A549 (cell line): ENCODE measurements around the gene KIF12. TPM values are rescaled to one million over a fixed set of nuclear protein-coding genes. Genes with fewer than 3 reads are reported as not detected.

Source experiments
- ATAC-seq, 2 experiments: fragments of 200-7000 bp in 1 of 2; fragments of >200 bp in 1 of 2; cut with Nextera tagmentation in 1 of 2; cut with Tn5 transposase in 1 of 2; 3 replicates each; pipeline versions ENCODE4 v1.8.0 to v1.9.1; 2018 to 2020; ENCODE audit warnings: mild to moderate bottlenecking in 1 of 2, moderate library complexity in 1 of 2
- CTCF ChIA-PET: fragments of 300-600 bp; sonication (Branson Sonifier 250); formaldehyde crosslinking; extraction: SDS; loops from one replicate; lab custom pipeline; 2021; ENCODE audit warnings: antibody characterized with exemption, inconsistent platforms; lab: Yijun Ruan, JAX
- POLR2A ChIA-PET: fragments of 350-600 bp; formaldehyde crosslinking; extraction: SDS; loops from one replicate; lab custom pipeline; 2021; ENCODE audit warnings: antibody characterized with exemption, inconsistent platforms; lab: Yijun Ruan, JAX
- DNase-seq, 2 experiments: peaks; one replicate each; pipeline versions ENCODE4 v3.0.0 to v3.0.0-alpha.2; 2011 to 2016; ENCODE audit warnings: low read depth in 1 of 2, low spot score in 1 of 2
- FAIRE-seq: peaks from 2 replicates; lab custom pipeline; 2011; peaks lifted over from hg19 to GRCh38; lab: Jason Lieb, UNC
- H3K27ac ChIP-seq, 2 experiments: fragments of >200 bp; sonication (Bioruptor Twin); formaldehyde crosslinking; 3 replicates each; pipeline ENCODE4 v1.5.1; 2016 to 2017
- H3K4me1 ChIP-seq: fragments of >200 bp; sonication (Bioruptor Twin); formaldehyde crosslinking; 3 replicates; pipeline ENCODE4 v1.6.1; 2016
- H3K4me2 ChIP-seq: fragments of >200 bp; sonication (Bioruptor Twin); formaldehyde crosslinking; 3 replicates; pipeline ENCODE4 v1.6.1; 2016
- H3K4me3 ChIP-seq: fragments of >200 bp; sonication (Bioruptor Twin); formaldehyde crosslinking; 3 replicates; pipeline ENCODE4 v1.5.1; 2016
- H3K9me3 ChIP-seq: fragments of >200 bp; sonication (Bioruptor Twin); formaldehyde crosslinking; 3 replicates; pipeline ENCODE4 v1.6.1; 2016
- BHLHE40 ChIP-seq: IDR thresholded peaks from 2 replicates; pipeline ENCODE4 v1.6.1; 2012; ENCODE audit warnings: low read depth, low read length, inconsistent platforms
- CBX8 ChIP-seq: fragments of 200-600 bp; sonication (generic); IDR thresholded peaks from 2 replicates; pipeline ENCODE4 v1.6.1; 2016
- CEBPB ChIP-seq, 2 experiments: fragments of >200 bp in 1 of 2; sonication (Bioruptor Twin) in 1 of 2; formaldehyde crosslinking in 1 of 2; IDR thresholded peaks; 2 replicates each; pipeline ENCODE4 v1.6.1; 2012 to 2016
- CHD4 ChIP-seq: fragments of 200-600 bp; sonication (generic); IDR thresholded peaks from 2 replicates; pipeline ENCODE4 v1.6.1; 2016; ENCODE audit warnings: antibody characterized with exemption, mild to moderate bottlenecking, borderline replicate concordance
- EHF ChIP-seq: fragments of 250-450 bp; sonication (Bioruptor Pico); IDR thresholded peaks from 2 replicates; pipeline ENCODE4 v1.5.0; 2020; ENCODE audit warnings: mild to moderate bottlenecking
- EP300 ChIP-seq, 2 experiments: fragments of >200 bp; sonication (Bioruptor Twin); formaldehyde crosslinking; IDR thresholded peaks; 2 replicates in 1 of 2; 3 replicates in 1 of 2; pipeline ENCODE4 v1.6.1; 2016 to 2017
- HDAC2 ChIP-seq: fragments of 200-600 bp; sonication (generic); IDR thresholded peaks from 2 replicates; pipeline ENCODE4 v1.6.1; 2016
- HEYL ChIP-seq: fragments of 250-450 bp; sonication (Bioruptor Pico); IDR thresholded peaks from 2 replicates; pipeline ENCODE4 v1.8.0; 2021; ENCODE audit warnings: mild to moderate bottlenecking, moderate library complexity
- HOXA7 ChIP-seq: fragments of 250-450 bp; sonication (Bioruptor Pico); IDR thresholded peaks from 2 replicates; pipeline ENCODE4 v1.5.0; 2020; ENCODE audit warnings: mild to moderate bottlenecking, moderate library complexity
- JUN ChIP-seq, 2 experiments: fragments of >200 bp; sonication (Bioruptor Twin); formaldehyde crosslinking; IDR thresholded peaks; 2 replicates in 1 of 2; 3 replicates in 1 of 2; pipeline ENCODE4 v1.6.1; 2016 to 2017
- KDM1A ChIP-seq: fragments of 200-600 bp; sonication (generic); IDR thresholded peaks from 2 replicates; pipeline ENCODE4 v1.6.1; 2016; ENCODE audit warnings: low read depth, mild to moderate bottlenecking
- MYC ChIP-seq: IDR thresholded peaks from 2 replicates; pipeline ENCODE4 v1.6.1; 2012; ENCODE audit warnings: mild to moderate bottlenecking, inconsistent platforms, low read length, improper control_type of control experiment, borderline replicate concordance
- NR3C1 ChIP-seq: fragments of >200 bp; sonication (Bioruptor Twin); formaldehyde crosslinking; IDR thresholded peaks from 3 replicates; pipeline ENCODE4 v1.6.1; 2017
- RAD21 ChIP-seq, 2 experiments: fragments of >200 bp in 1 of 2; sonication (Bioruptor Twin) in 1 of 2; formaldehyde crosslinking in 1 of 2; IDR thresholded peaks in 1 of 2; conservative IDR thresholded peaks in 1 of 2; 2 replicates in 1 of 2; 3 replicates in 1 of 2; pipeline ENCODE4 v1.6.1; 2012 to 2018; ENCODE audit warnings: inconsistent platforms in 1 of 2
- RFX5 ChIP-seq: fragments of 450-650 bp; IDR thresholded peaks from 2 replicates; pipeline ENCODE4 v1.7.1; 2014; ENCODE audit warnings: antibody characterized with exemption, mild to moderate bottlenecking, moderate library complexity
- SREBF2 ChIP-seq: fragments of 450-650 bp; IDR thresholded peaks from 2 replicates; pipeline ENCODE4 v1.6.1; 2014; ENCODE audit warnings: mild to moderate bottlenecking, moderate library complexity
- TP53 ChIP-seq: fragments of 250-450 bp; sonication (Bioruptor Pico); IDR thresholded peaks from 2 replicates; pipeline ENCODE4 v1.5.0; 2021; ENCODE audit warnings: mild to moderate bottlenecking, moderate library complexity
- ZNF302 ChIP-seq: fragments of 250-450 bp; sonication (Bioruptor Pico); IDR thresholded peaks from 2 replicates; pipeline ENCODE4 v1.9.0; 2021; ENCODE audit warnings: inconsistent platforms, mild to moderate bottlenecking, moderate library complexity
- ZSCAN20 ChIP-seq: fragments of 250-450 bp; sonication (Bioruptor Pico); IDR thresholded peaks from 2 replicates; pipeline ENCODE4 v1.8.0; 2022; ENCODE audit warnings: mild to moderate bottlenecking, moderate library complexity
- WGBS: methylation state at CpG from one replicate; pipeline ENCODE4 v1.1.6; 2017; ENCODE audit errors: missing lambda C conversion rate; 5-methylcytosine and 5-hydroxymethylcytosine counted together
- polyA plus RNA-seq, 4 experiments: library from polyadenylated mRNA; depleted of rRNA in 3 of 4; stranded (reverse); fragments of >200 nt; fragmentation: RNase III in 1 of 4; extraction: RNeasy Plus Mini Kit Qiagen cat#74134 plus additional on column Dnase treatment in 1 of 4; gene quantifications; 2 replicates in 3 of 4; 3 replicates in 1 of 4; pipeline ENCODE4 v1.2.3, GENCODE V29; 2011 to 2017
- TF ChIP-seq, protein P1 (sequence below): IDR thresholded peaks from 2 replicates; pipeline ENCODE4 v1.6.1; 2012
- TF ChIP-seq, protein P2 (sequence below): fragments of 250-450 bp; sonication (Bioruptor Pico); IDR thresholded peaks from 2 replicates; pipeline ENCODE4 v1.5.0; 2020; ENCODE audit warnings: low read depth, mild to moderate bottlenecking, moderate library complexity
- TF ChIP-seq, protein P3 (sequence below): IDR thresholded peaks from 2 replicates; pipeline ENCODE4 v1.6.1; 2012; ENCODE audit warnings: low read depth, borderline replicate concordance
- TF ChIP-seq, protein P4 (sequence below): fragments of >200 bp; sonication (Bioruptor Twin); formaldehyde crosslinking; IDR thresholded peaks from 3 replicates; pipeline ENCODE4 v1.5.1; 2016
- TF ChIP-seq, protein P5 (sequence below): fragments of 250-450 bp; sonication (Bioruptor Pico); IDR thresholded peaks from 2 replicates; pipeline ENCODE4 v1.5.0; 2021; ENCODE audit warnings: mild to moderate bottlenecking, moderate library complexity, borderline replicate concordance

The KIF12 gene
- polyA plus RNA-seq, 2 of the 4 experiments (the other 2 are of a cell fraction) = 6.0 to 6.3 TPM

DNA sequence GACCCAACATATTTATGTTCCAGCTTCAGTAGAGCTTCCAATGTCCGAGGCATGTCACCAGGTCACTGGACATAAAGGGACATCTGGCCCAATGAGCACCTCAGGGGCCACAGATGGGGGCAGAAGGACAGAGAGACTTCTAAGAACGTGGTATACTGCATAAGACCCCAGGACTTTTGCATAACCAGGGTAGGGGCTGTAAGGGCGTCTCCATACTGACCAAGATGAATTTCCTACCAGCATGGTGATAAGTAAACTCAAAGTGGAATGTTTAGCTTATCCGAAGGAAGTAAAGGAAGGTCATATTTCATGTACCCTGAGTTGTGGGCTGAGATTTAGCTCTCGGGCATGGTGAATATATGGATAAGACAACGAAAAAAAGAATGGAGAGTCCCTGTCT, 38.7 kb upstream of the KIF12 start:
- ChIA-PET CTCF (interaction anchor here (1.4 to 11.7 kb wide), 4 partner anchors 9 to 153 kb away, joined by 3 to 96 read pairs (median 20); partner anchors contain the start of gene COL27A1), POLR2A (no interaction called here)
- 0 out of 3 replicates have a peak, but pooled peaks cover 7% of the 10 kb centered on the region for H3K4me1 ChIP-seq
- no peak for DNase-seq
- H3K4me2 ChIP-seq = no peak overlapping the region
- WGBS = 43% methylated on average over 6 of the region's 6 CpGs
- no peak for FAIRE-seq
- no peak overlapping the region for H3K27ac ChIP-seq
- no peak overlapping the region for H3K4me3 ChIP-seq
- TF ChIP-seq MYC (no peak), KDM1A (no peak), CEBPB (IDR thresholded peaks at IDR 0.05) (no peak), RAD21 (conservative IDR thresholded peaks at IDR 0.05 in 1 of 2, IDR thresholded peaks at IDR 0.05 in 1 of 2) (no peak), ZNF302 (CRISPR knock-in tag) (no peak), EHF (no peak), HDAC2 (no peak)
- TF ChIP-seq, protein P1, sequence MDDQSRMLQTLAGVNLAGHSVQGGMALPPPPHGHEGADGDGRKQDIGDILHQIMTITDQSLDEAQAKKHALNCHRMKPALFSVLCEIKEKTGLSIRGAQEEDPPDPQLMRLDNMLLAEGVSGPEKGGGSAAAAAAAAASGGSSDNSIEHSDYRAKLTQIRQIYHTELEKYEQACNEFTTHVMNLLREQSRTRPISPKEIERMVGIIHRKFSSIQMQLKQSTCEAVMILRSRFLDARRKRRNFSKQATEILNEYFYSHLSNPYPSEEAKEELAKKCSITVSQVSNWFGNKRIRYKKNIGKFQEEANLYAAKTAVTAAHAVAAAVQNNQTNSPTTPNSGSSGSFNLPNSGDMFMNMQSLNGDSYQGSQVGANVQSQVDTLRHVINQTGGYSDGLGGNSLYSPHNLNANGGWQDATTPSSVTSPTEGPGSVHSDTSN = no peak
- TF ChIP-seq, protein P2, sequence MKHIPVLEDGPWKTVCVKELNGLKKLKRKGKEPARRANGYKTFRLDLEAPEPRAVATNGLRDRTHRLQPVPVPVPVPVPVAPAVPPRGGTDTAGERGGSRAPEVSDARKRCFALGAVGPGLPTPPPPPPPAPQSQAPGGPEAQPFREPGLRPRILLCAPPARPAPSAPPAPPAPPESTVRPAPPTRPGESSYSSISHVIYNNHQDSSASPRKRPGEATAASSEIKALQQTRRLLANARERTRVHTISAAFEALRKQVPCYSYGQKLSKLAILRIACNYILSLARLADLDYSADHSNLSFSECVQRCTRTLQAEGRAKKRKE (CRISPR knock-in tag) = no peak
- TF ChIP-seq, protein P3, sequence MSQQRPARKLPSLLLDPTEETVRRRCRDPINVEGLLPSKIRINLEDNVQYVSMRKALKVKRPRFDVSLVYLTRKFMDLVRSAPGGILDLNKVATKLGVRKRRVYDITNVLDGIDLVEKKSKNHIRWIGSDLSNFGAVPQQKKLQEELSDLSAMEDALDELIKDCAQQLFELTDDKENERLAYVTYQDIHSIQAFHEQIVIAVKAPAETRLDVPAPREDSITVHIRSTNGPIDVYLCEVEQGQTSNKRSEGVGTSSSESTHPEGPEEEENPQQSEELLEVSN = no peak
- no peak for ATAC-seq
- H3K9me3 ChIP-seq = no peaks in the 10 kb centered on the region; the same call in 2 of the 3 replicates

DNA sequence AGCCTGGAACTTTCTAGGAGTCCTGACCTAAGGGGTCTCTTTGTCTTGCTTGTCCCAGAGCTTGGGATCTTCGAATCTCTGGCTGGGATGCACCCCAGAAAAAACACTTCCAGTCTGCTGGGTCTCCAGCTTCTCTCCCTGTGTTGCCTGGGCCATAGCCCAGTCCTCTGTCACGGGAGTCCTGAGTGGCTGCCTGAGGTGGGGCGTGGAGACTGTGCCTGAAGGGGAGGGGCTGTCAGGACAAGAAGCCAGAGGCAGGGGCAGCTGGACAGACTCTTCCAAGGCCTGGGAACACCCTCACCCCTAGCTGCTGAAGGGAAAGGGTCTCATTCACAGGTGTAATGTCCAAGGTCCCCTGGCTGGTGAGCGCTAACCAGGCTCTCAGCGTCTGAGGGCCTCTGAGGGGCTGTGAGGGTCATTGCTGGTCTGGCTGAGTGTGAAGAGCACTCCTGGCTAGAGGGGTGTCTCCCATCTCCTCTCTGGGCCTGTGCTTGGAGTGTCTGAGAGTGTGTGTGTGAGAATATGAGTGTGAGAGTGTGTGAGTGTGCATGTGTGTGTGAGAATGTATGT, 35.8 kb upstream of the KIF12 start:
- FAIRE-seq (no peak), ATAC-seq (peak; percentile 12 to 43; a peak in 3 of 6 replicates)

More for the DNA sequence above, 35.8 kb upstream of the KIF12 start:
- Histone ChIP-seq H3K9me3 (no peaks in the 10 kb centered on the region; the same call in 2 of the 3 replicates), H3K4me1 (no peaks in the 10 kb centered on the region), H3K4me2 (no peak overlapping the region), H3K4me3 (no peak overlapping the region), H3K27ac (no peak overlapping the region)
- ChIA-PET POLR2A (no interaction called here), CTCF (interaction anchor here (0.7 to 5.8 kb wide), 5 partner anchors 20 to 453 kb away, joined by 5 to 30 read pairs (median 9); partner anchors contain the start of gene COL27A1)
- WGBS = 68% methylated on average over 5 of the region's 5 CpGs
- DNase-seq = no peak
- TF ChIP-seq HEYL (CRISPR knock-in tag) (no peak), CEBPB (IDR thresholded peaks at IDR 0.05) (no peak), CBX8 (no peak), RFX5 (no peak), NR3C1 (no peak), CHD4 (no peak), SREBF2 (no peak), HDAC2 (no peak), TP53 (CRISPR knock-in tag) (no peak), HOXA7 (CRISPR knock-in tag) (no peak), EP300 (IDR thresholded peaks at IDR 0.05) (no peak), JUN (IDR thresholded peaks at IDR 0.05) (no peak), ZSCAN20 (CRISPR knock-in tag) (no peak), ZNF302 (CRISPR knock-in tag) (no peak), BHLHE40 (no peak)
- TF ChIP-seq, protein P4, sequence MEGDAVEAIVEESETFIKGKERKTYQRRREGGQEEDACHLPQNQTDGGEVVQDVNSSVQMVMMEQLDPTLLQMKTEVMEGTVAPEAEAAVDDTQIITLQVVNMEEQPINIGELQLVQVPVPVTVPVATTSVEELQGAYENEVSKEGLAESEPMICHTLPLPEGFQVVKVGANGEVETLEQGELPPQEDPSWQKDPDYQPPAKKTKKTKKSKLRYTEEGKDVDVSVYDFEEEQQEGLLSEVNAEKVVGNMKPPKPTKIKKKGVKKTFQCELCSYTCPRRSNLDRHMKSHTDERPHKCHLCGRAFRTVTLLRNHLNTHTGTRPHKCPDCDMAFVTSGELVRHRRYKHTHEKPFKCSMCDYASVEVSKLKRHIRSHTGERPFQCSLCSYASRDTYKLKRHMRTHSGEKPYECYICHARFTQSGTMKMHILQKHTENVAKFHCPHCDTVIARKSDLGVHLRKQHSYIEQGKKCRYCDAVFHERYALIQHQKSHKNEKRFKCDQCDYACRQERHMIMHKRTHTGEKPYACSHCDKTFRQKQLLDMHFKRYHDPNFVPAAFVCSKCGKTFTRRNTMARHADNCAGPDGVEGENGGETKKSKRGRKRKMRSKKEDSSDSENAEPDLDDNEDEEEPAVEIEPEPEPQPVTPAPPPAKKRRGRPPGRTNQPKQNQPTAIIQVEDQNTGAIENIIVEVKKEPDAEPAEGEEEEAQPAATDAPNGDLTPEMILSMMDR = no peak
- TF ChIP-seq, protein P5, sequence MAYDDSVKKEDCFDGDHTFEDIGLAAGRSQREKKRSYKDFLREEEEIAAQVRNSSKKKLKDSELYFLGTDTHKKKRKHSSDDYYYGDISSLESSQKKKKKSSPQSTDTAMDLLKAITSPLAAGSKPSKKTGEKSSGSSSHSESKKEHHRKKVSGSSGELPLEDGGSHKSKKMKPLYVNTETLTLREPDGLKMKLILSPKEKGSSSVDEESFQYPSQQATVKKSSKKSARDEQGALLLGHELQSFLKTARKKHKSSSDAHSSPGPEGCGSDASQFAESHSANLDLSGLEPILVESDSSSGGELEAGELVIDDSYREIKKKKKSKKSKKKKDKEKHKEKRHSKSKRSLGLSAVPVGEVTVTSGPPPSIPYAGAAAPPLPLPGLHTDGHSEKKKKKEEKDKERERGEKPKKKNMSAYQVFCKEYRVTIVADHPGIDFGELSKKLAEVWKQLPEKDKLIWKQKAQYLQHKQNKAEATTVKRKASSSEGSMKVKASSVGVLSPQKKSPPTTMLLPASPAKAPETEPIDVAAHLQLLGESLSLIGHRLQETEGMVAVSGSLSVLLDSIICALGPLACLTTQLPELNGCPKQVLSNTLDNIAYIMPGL (CRISPR knock-in tag) = no peak
- TF ChIP-seq, protein P1 = no peak
